ENCODE data around the gene HOXB1.

HOXB1 gene

DNA sequence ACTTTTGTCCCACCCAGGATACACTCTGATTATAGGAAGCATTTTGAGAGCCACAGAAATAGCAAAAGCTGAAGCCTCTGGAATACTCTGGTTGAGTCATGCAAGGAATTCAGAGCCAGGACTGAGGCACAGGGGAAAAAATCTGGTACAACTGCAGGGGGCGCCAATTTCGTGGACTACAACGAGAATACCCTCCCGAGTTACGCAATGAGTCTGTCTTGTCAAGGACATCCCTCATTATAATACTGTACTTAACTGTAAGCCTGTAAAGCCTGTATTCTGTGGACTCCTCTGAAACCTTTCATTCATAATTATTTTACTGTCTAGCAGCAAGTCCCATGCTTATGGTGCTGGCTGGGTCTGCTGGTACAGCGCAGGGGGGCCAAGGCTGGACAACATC lies 7.8 kb downstream of the HOXB1 start:
- TF ChIP-seq, protein P1, sequence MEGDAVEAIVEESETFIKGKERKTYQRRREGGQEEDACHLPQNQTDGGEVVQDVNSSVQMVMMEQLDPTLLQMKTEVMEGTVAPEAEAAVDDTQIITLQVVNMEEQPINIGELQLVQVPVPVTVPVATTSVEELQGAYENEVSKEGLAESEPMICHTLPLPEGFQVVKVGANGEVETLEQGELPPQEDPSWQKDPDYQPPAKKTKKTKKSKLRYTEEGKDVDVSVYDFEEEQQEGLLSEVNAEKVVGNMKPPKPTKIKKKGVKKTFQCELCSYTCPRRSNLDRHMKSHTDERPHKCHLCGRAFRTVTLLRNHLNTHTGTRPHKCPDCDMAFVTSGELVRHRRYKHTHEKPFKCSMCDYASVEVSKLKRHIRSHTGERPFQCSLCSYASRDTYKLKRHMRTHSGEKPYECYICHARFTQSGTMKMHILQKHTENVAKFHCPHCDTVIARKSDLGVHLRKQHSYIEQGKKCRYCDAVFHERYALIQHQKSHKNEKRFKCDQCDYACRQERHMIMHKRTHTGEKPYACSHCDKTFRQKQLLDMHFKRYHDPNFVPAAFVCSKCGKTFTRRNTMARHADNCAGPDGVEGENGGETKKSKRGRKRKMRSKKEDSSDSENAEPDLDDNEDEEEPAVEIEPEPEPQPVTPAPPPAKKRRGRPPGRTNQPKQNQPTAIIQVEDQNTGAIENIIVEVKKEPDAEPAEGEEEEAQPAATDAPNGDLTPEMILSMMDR (IDR thresholded peaks at IDR 0.05) = no peak
- Histone ChIP-seq H3K4me1 (ENCODE audit: control insufficient read depth in 1 of 2, insufficient read depth in 1 of 2, low read depth in 1 of 2, low read length in 1 of 2) (no peaks in the 10 kb centered on the region), H3K4me3 (ENCODE audit: low read depth in 1 of 2, low read length in 1 of 2) (no peak overlapping the region), H3K9me3 (no peaks in the 10 kb centered on the region), H3K27ac (no peak overlapping the region), H3K27me3 (peaks cover 93% of the 10 kb centered on the region), H3K36me3 (no peaks in the 10 kb centered on the region)

DNA sequence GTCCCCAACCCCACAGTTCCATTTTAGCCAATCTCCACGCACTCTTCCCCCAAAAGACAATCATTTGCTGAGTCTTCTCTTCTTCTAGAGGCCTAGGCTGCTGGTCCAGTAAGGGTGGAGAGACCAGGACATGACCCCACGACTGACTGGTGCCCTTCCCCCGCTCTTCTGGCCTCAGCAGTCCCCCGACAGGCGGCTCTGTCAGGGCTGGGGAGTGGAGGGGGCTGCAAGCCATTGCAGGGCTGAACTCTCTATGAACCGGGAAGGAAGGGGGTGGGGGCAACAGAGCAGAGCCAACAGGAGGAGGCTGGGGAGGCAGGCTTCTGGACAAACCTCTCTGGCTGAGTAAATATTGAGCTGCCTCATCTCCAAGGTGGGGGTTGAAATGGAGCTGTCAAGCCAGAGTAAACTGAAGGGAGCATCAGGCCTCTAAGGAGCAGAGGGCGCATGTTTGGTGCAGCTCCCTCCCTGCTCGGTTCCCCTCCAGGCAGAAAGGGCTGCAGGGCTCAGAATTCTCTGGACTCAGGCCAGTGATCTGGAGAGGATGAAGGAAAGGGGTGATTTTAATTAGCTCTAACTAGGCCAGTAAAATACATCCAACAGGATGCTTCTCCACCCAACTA lies 8.7 kb downstream of the HOXB1 start:
- TF ChIP-seq, protein P1 (IDR thresholded peaks at IDR 0.05) = no peak
- Histone ChIP-seq H3K9me3 (no peaks in the 10 kb centered on the region), H3K27me3 (peaks cover 93% of the 10 kb centered on the region), H3K4me1 (ENCODE audit: control insufficient read depth in 1 of 2, insufficient read depth in 1 of 2, low read depth in 1 of 2, low read length in 1 of 2) (no peaks in the 10 kb centered on the region), H3K36me3 (no peaks in the 10 kb centered on the region), H3K27ac (no peak overlapping the region), H3K4me3 (ENCODE audit: low read depth in 1 of 2, low read length in 1 of 2) (no peak overlapping the region)

DNA sequence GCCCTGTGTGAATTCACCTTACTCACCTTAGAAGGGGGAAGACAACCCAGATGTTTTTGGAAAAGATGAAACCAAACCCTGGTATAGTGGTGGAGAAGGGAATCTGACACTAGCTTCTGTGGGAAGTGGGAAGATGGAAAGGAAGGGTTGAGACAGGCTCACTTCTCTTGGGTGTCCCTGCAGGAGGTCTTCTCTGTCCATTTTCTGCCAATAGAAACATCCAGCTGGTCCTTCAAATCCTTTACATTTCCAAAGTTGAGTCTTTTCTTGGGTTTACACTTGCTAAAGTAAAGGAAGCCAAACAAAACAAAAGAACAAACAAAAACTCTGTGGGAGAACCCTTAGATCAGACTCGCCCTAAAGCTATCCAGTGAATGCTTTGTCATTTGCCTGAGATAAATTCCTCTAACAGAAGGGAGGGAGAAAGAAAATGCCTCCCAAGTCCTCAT lies 10.2 kb downstream of the HOXB1 start:
- Histone ChIP-seq H3K9me3 (no peaks in the 10 kb centered on the region), H3K4me1 (ENCODE audit: control insufficient read depth in 1 of 2, insufficient read depth in 1 of 2, low read depth in 1 of 2, low read length in 1 of 2) (no peaks in the 10 kb centered on the region), H3K36me3 (no peaks in the 10 kb centered on the region), H3K27me3 (peaks cover 93% of the 10 kb centered on the region), H3K4me3 (ENCODE audit: low read depth in 1 of 2, low read length in 1 of 2) (no peak overlapping the region), H3K27ac (no peak overlapping the region)
- TF ChIP-seq, protein P1 (IDR thresholded peaks at IDR 0.05) = no peak

DNA sequence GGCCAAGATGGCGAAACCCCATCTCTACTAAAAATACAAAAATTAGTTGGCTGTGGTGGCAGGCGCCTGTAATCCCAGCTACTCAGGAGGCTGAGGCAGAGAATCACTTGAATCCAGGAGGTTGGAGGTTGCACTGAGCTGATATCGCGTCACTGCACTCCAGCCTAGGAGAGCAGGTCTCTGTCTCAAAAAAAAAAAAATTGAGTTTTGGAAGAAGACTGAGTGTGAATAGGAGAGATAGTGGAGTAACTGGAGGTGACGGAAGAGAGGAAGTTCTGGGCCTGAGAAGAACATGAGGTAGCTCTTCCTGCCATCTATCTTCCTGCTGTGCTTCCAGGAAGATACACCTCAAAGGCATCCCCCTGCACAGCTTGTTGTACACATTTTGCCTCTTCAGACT lies 11.4 kb downstream of the HOXB1 start:
- Histone ChIP-seq H3K9me3 (no peaks in the 10 kb centered on the region), H3K27me3 (peaks cover 93% of the 10 kb centered on the region), H3K4me3 (ENCODE audit: low read depth in 1 of 2, low read length in 1 of 2) (no peak overlapping the region), H3K36me3 (no peaks in the 10 kb centered on the region), H3K4me1 (ENCODE audit: control insufficient read depth in 1 of 2, insufficient read depth in 1 of 2, low read depth in 1 of 2, low read length in 1 of 2) (no peaks in the 10 kb centered on the region), H3K27ac (no peak overlapping the region)
- TF ChIP-seq, protein P1 (IDR thresholded peaks at IDR 0.05) = no peak

DNA sequence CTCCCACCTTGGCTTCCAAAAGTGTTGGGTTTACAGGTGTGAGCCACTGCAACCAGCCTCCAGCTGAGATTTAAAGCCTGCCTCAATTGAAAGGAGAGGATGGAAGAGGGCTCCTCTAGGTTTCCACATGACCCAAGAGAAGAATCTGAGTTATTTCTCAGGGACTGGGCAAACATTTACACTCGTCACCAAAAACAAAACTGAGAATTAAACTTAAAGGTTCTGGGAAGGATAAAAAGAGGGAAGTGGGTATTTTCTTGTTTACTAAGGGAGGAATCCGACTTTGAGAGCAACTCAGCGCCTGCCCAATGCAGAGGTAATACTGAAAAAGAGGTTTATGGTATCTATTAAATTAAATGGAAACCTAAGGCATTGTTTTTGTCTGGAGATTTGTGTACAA lies 13.3 kb downstream of the HOXB1 start:
- Histone ChIP-seq H3K9me3 (no peaks in the 10 kb centered on the region), H3K36me3 (no peaks in the 10 kb centered on the region), H3K27me3 (peaks cover 93% of the 10 kb centered on the region), H3K4me1 (ENCODE audit: control insufficient read depth in 1 of 2, insufficient read depth in 1 of 2, low read depth in 1 of 2, low read length in 1 of 2) (no peaks in the 10 kb centered on the region), H3K4me3 (ENCODE audit: low read depth in 1 of 2, low read length in 1 of 2) (no peak overlapping the region), H3K27ac (no peak overlapping the region)
- TF ChIP-seq, protein P1 (IDR thresholded peaks at IDR 0.05) = no peak
